ENCODE data around the gene CPN2. TPM values are rescaled to one million over a fixed set of nuclear protein-coding genes. Genes with fewer than 3 reads are reported as not detected.

The CPN2 gene
- total RNA-seq, 1 experiment from 2014 or later = 0.09 TPM

DNA sequence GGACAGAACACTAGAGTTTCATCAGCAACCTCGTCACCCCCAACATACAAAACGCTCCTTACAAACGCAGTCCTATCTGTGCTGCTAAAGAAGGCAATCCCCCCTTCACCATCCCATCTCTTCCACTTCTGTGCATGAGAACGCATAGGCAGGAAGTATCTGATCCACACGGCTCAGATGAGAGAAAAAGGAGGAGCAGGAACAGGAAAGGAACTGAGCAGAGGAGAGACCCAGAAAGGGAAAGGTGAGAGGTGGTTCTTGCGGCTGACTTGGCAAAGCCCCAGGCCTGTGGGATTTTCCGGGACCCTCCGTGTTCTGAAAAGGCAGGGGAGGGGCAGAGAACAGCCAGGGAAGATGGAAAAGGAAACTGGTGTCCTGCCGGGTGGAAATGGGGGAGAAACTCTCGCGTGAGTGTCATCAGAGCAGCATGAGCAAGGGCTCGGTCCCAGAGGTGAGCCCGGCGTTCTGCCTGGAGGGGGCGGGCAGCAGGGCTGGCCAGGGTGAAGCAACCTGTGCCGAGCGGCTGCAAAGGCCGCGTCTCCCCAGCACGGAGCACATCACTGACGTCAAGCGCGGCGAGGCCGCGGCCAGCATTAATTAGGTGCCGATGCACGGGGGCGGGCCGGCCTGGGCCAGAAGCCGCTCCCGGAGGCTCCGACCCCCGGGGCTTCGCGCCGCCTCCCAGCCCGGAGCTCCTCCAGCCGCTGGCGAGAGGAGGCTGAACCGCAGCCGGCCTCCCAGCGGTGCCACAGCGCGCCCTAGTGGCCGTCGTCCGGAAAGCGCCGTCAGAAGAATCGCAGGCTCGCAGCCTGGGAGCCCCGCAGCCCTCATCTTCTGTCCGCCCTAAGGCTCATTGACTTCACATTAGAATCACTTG lies 35.8 kb downstream of the CPN2 start:
- peaks cover 35% of the 10 kb centered on the region for H3K4me1 Mint-ChIP-seq
- peak; percentile 85 for ATAC-seq
- ChIA-PET CTCF (interaction anchor here (0.6 to 2.5 kb wide), 99 partner anchors 8 to 689 kb away, joined by 3 to 56 read pairs (median 4); partner anchors contain the start of gene HES1), POLR2A (interaction anchor here (0.6 to 1.9 kb wide), 6 partner anchors 17 to 643 kb away, joined by 3 to 8 read pairs (median 4); partner anchors contain the start of gene HES1)
- no peak overlapping the region for H3K27ac Mint-ChIP-seq
- H3K4me3 Mint-ChIP-seq = peak overlapping the region; percentile 72
- DNase-seq (ENCODE audit: low spot score) = peak; percentile 93
- peaks cover 30% of the 10 kb centered on the region for H3K9me3 Mint-ChIP-seq
- peaks cover 29% of the 10 kb centered on the region for H3K36me3 Mint-ChIP-seq
- H3K27me3 Mint-ChIP-seq (ENCODE audit: low read depth) = peaks cover 48% of the 10 kb centered on the region
- TF ChIP-seq TEAD1 (CRISPR knock-in tag; IDR thresholded peaks at IDR 0.05) = peak; percentile 86
- TF ChIP-seq, protein P1, sequence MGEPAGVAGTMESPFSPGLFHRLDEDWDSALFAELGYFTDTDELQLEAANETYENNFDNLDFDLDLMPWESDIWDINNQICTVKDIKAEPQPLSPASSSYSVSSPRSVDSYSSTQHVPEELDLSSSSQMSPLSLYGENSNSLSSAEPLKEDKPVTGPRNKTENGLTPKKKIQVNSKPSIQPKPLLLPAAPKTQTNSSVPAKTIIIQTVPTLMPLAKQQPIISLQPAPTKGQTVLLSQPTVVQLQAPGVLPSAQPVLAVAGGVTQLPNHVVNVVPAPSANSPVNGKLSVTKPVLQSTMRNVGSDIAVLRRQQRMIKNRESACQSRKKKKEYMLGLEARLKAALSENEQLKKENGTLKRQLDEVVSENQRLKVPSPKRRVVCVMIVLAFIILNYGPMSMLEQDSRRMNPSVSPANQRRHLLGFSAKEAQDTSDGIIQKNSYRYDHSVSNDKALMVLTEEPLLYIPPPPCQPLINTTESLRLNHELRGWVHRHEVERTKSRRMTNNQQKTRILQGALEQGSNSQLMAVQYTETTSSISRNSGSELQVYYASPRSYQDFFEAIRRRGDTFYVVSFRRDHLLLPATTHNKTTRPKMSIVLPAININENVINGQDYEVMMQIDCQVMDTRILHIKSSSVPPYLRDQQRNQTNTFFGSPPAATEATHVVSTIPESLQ (CRISPR knock-in tag; IDR thresholded peaks at IDR 0.05) = no peak
- TF ChIP-seq, protein P2, sequence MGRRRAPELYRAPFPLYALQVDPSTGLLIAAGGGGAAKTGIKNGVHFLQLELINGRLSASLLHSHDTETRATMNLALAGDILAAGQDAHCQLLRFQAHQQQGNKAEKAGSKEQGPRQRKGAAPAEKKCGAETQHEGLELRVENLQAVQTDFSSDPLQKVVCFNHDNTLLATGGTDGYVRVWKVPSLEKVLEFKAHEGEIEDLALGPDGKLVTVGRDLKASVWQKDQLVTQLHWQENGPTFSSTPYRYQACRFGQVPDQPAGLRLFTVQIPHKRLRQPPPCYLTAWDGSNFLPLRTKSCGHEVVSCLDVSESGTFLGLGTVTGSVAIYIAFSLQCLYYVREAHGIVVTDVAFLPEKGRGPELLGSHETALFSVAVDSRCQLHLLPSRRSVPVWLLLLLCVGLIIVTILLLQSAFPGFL (CRISPR knock-in tag; IDR thresholded peaks at IDR 0.05; ENCODE audit: borderline replicate concordance) = no peak
- no peak for TF ChIP-seq ZNF396 (CRISPR knock-in tag; IDR thresholded peaks at IDR 0.05; ENCODE audit: borderline replicate concordance)
- TF ChIP-seq, protein P3, sequence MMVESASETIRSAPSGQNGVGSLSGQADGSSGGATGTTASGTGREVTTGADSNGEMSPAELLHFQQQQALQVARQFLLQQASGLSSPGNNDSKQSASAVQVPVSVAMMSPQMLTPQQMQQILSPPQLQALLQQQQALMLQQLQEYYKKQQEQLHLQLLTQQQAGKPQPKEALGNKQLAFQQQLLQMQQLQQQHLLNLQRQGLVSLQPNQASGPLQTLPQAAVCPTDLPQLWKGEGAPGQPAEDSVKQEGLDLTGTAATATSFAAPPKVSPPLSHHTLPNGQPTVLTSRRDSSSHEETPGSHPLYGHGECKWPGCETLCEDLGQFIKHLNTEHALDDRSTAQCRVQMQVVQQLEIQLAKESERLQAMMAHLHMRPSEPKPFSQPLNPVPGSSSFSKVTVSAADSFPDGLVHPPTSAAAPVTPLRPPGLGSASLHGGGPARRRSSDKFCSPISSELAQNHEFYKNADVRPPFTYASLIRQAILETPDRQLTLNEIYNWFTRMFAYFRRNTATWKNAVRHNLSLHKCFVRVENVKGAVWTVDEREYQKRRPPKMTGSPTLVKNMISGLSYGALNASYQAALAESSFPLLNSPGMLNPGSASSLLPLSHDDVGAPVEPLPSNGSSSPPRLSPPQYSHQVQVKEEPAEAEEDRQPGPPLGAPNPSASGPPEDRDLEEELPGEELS (CRISPR knock-in tag; IDR thresholded peaks at IDR 0.05) = peak; percentile 74
- no peak for TF ChIP-seq TEAD4 (CRISPR knock-in tag; IDR thresholded peaks at IDR 0.05)
- TF ChIP-seq ZNF219 (CRISPR knock-in tag; IDR thresholded peaks at IDR 0.05; ENCODE audit: borderline replicate concordance) = no peak
- no peak for TF ChIP-seq ZNF232 (CRISPR knock-in tag; IDR thresholded peaks at IDR 0.05)
- TF ChIP-seq, protein P4, sequence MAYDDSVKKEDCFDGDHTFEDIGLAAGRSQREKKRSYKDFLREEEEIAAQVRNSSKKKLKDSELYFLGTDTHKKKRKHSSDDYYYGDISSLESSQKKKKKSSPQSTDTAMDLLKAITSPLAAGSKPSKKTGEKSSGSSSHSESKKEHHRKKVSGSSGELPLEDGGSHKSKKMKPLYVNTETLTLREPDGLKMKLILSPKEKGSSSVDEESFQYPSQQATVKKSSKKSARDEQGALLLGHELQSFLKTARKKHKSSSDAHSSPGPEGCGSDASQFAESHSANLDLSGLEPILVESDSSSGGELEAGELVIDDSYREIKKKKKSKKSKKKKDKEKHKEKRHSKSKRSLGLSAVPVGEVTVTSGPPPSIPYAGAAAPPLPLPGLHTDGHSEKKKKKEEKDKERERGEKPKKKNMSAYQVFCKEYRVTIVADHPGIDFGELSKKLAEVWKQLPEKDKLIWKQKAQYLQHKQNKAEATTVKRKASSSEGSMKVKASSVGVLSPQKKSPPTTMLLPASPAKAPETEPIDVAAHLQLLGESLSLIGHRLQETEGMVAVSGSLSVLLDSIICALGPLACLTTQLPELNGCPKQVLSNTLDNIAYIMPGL (CRISPR knock-in tag; IDR thresholded peaks at IDR 0.05) = peak; percentile 84
- no peak for TF ChIP-seq RELA (CRISPR knock-in tag; IDR thresholded peaks at IDR 0.05; ENCODE audit: borderline replicate concordance)
- TF ChIP-seq MYBL2 (CRISPR knock-in tag; IDR thresholded peaks at IDR 0.05) = 0 out of 2 replicates have a peak, but pooled peaks have one; percentile 66
- TF ChIP-seq, protein P5, sequence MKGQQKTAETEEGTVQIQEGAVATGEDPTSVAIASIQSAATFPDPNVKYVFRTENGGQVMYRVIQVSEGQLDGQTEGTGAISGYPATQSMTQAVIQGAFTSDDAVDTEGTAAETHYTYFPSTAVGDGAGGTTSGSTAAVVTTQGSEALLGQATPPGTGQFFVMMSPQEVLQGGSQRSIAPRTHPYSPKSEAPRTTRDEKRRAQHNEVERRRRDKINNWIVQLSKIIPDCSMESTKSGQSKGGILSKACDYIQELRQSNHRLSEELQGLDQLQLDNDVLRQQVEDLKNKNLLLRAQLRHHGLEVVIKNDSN (CRISPR knock-in tag; IDR thresholded peaks at IDR 0.05) = no peak
- TF ChIP-seq, protein P6, sequence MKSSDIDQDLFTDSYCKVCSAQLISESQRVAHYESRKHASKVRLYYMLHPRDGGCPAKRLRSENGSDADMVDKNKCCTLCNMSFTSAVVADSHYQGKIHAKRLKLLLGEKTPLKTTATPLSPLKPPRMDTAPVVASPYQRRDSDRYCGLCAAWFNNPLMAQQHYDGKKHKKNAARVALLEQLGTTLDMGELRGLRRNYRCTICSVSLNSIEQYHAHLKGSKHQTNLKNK (CRISPR knock-in tag; IDR thresholded peaks at IDR 0.05) = no peak
- TF ChIP-seq GABPB1 (CRISPR knock-in tag; IDR thresholded peaks at IDR 0.05) = peak; percentile 36; the same call in 1 of the 2 replicates
- TF ChIP-seq, protein P7, sequence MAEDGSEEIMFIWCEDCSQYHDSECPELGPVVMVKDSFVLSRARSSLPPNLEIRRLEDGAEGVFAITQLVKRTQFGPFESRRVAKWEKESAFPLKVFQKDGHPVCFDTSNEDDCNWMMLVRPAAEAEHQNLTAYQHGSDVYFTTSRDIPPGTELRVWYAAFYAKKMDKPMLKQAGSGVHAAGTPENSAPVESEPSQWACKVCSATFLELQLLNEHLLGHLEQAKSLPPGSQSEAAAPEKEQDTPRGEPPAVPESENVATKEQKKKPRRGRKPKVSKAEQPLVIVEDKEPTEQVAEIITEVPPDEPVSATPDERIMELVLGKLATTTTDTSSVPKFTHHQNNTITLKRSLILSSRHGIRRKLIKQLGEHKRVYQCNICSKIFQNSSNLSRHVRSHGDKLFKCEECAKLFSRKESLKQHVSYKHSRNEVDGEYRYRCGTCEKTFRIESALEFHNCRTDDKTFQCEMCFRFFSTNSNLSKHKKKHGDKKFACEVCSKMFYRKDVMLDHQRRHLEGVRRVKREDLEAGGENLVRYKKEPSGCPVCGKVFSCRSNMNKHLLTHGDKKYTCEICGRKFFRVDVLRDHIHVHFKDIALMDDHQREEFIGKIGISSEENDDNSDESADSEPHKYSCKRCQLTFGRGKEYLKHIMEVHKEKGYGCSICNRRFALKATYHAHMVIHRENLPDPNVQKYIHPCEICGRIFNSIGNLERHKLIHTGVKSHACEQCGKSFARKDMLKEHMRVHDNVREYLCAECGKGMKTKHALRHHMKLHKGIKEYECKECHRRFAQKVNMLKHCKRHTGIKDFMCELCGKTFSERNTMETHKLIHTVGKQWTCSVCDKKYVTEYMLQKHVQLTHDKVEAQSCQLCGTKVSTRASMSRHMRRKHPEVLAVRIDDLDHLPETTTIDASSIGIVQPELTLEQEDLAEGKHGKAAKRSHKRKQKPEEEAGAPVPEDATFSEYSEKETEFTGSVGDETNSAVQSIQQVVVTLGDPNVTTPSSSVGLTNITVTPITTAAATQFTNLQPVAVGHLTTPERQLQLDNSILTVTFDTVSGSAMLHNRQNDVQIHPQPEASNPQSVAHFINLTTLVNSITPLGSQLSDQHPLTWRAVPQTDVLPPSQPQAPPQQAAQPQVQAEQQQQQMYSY (CRISPR knock-in tag; IDR thresholded peaks at IDR 0.05) = peak; percentile 90
- TF ChIP-seq, protein P8, sequence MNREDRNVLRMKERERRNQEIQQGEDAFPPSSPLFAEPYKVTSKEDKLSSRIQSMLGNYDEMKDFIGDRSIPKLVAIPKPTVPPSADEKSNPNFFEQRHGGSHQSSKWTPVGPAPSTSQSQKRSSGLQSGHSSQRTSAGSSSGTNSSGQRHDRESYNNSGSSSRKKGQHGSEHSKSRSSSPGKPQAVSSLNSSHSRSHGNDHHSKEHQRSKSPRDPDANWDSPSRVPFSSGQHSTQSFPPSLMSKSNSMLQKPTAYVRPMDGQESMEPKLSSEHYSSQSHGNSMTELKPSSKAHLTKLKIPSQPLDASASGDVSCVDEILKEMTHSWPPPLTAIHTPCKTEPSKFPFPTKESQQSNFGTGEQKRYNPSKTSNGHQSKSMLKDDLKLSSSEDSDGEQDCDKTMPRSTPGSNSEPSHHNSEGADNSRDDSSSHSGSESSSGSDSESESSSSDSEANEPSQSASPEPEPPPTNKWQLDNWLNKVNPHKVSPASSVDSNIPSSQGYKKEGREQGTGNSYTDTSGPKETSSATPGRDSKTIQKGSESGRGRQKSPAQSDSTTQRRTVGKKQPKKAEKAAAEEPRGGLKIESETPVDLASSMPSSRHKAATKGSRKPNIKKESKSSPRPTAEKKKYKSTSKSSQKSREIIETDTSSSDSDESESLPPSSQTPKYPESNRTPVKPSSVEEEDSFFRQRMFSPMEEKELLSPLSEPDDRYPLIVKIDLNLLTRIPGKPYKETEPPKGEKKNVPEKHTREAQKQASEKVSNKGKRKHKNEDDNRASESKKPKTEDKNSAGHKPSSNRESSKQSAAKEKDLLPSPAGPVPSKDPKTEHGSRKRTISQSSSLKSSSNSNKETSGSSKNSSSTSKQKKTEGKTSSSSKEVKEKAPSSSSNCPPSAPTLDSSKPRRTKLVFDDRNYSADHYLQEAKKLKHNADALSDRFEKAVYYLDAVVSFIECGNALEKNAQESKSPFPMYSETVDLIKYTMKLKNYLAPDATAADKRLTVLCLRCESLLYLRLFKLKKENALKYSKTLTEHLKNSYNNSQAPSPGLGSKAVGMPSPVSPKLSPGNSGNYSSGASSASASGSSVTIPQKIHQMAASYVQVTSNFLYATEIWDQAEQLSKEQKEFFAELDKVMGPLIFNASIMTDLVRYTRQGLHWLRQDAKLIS (CRISPR knock-in tag; IDR thresholded peaks at IDR 0.05; ENCODE audit: borderline replicate concordance) = no peak
- TF ChIP-seq, protein P9, sequence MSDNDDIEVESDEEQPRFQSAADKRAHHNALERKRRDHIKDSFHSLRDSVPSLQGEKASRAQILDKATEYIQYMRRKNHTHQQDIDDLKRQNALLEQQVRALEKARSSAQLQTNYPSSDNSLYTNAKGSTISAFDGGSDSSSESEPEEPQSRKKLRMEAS (CRISPR knock-in tag; IDR thresholded peaks at IDR 0.05) = peak; percentile 90
- no peak for TF ChIP-seq RORB (CRISPR knock-in tag; IDR thresholded peaks at IDR 0.05)
- TF ChIP-seq NR1H2 (CRISPR knock-in tag; IDR thresholded peaks at IDR 0.05) = no peak

Data from WTC11 (cell line).